Measurements from ENCODE around the gene TUBB.

DNA sequence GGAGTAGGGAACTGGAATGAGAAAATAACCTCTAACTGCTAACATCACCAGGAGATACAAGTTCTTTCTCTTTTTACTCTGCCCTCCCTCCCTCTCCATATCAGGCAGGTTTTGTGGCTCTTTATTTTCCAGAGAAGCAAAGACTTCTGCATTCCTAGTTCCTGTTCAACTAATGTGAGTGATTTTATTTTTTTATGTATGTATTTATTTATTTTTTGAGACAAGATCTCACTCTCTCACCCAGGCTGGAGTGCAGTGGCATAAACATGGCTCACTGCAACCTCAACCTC, 30.2 kb downstream of the TUBB start:
- TF ChIP-seq NFIC (IDR thresholded peaks at IDR 0.05; ENCODE audit: borderline replicate concordance) (no peak), GATA2 (CRISPR knock-in tag; IDR thresholded peaks at IDR 0.05) (no peak), TAF1 (IDR thresholded peaks at IDR 0.05; ENCODE audit: borderline replicate concordance, low read depth, low read length) (no peak), EZH2phosphoT487 (IDR thresholded peaks at IDR 0.05; ENCODE audit: borderline replicate concordance, low read depth) (no peak), GABPA (IDR thresholded peaks at IDR 0.05; ENCODE audit: low read depth) (no peak), MXI1 (IDR thresholded peaks at IDR 0.05; ENCODE audit: low read depth, low read length) (no peak), POLR2AphosphoS5 (IDR thresholded peaks at IDR 0.05; ENCODE audit: low read depth, low read length) (no peak), RCOR1 (IDR thresholded peaks at IDR 0.05; ENCODE audit: low read length) (no peak)
- TF ChIP-seq, protein P1, sequence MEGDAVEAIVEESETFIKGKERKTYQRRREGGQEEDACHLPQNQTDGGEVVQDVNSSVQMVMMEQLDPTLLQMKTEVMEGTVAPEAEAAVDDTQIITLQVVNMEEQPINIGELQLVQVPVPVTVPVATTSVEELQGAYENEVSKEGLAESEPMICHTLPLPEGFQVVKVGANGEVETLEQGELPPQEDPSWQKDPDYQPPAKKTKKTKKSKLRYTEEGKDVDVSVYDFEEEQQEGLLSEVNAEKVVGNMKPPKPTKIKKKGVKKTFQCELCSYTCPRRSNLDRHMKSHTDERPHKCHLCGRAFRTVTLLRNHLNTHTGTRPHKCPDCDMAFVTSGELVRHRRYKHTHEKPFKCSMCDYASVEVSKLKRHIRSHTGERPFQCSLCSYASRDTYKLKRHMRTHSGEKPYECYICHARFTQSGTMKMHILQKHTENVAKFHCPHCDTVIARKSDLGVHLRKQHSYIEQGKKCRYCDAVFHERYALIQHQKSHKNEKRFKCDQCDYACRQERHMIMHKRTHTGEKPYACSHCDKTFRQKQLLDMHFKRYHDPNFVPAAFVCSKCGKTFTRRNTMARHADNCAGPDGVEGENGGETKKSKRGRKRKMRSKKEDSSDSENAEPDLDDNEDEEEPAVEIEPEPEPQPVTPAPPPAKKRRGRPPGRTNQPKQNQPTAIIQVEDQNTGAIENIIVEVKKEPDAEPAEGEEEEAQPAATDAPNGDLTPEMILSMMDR (IDR thresholded peaks at IDR 0.05) = no peak
- TF ChIP-seq, protein P2, sequence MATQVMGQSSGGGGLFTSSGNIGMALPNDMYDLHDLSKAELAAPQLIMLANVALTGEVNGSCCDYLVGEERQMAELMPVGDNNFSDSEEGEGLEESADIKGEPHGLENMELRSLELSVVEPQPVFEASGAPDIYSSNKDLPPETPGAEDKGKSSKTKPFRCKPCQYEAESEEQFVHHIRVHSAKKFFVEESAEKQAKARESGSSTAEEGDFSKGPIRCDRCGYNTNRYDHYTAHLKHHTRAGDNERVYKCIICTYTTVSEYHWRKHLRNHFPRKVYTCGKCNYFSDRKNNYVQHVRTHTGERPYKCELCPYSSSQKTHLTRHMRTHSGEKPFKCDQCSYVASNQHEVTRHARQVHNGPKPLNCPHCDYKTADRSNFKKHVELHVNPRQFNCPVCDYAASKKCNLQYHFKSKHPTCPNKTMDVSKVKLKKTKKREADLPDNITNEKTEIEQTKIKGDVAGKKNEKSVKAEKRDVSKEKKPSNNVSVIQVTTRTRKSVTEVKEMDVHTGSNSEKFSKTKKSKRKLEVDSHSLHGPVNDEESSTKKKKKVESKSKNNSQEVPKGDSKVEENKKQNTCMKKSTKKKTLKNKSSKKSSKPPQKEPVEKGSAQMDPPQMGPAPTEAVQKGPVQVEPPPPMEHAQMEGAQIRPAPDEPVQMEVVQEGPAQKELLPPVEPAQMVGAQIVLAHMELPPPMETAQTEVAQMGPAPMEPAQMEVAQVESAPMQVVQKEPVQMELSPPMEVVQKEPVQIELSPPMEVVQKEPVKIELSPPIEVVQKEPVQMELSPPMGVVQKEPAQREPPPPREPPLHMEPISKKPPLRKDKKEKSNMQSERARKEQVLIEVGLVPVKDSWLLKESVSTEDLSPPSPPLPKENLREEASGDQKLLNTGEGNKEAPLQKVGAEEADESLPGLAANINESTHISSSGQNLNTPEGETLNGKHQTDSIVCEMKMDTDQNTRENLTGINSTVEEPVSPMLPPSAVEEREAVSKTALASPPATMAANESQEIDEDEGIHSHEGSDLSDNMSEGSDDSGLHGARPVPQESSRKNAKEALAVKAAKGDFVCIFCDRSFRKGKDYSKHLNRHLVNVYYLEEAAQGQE (IDR thresholded peaks at IDR 0.05; ENCODE audit: low read depth, low read length) = no peak
